GM12878 (cell line): ENCODE data around the gene FBXL15. TPM values are rescaled to one million over a fixed set of nuclear protein-coding genes. Genes with fewer than 3 reads are reported as not detected.

Experiments
- DPF2 ChIP-seq: fragments of 450-650 bp; IDR thresholded peaks from 2 replicates; pipeline ENCODE4 v1.6.1; 2017; ENCODE audit warnings: mild to moderate bottlenecking
- EED ChIP-seq: sonication (generic); IDR thresholded peaks from 2 replicates; pipeline ENCODE4 v1.6.1; 2016; ENCODE audit warnings: antibody characterized with exemption, low read depth
- EGR1 ChIP-seq, 2 experiments: IDR thresholded peaks; 1 replicate in 1 of 2; 2 replicates in 1 of 2; pipeline ENCODE4 v1.6.1; 2011 to 2012; ENCODE audit warnings: low read depth in 2 of 2, low read length in 2 of 2, borderline replicate concordance in 1 of 2, mild to moderate bottlenecking in 1 of 2, moderate library complexity in 1 of 2
- EP300 ChIP-seq, 2 experiments: fragments of 150-350 bp in 1 of 2; IDR thresholded peaks; 2 replicates each; pipeline ENCODE4 v1.6.1; 2011 to 2012; ENCODE audit warnings: low read depth in 2 of 2, low read length in 2 of 2, borderline replicate concordance in 1 of 2, improper control_type of control experiment in 1 of 2, inconsistent platforms in 1 of 2; ENCODE audit not compliant: control insufficient read depth in 1 of 2
- FOXM1 ChIP-seq: IDR thresholded peaks from 2 replicates; pipeline ENCODE4 v1.6.1; 2012; ENCODE audit warnings: low read depth, mild to moderate bottlenecking, inconsistent platforms, low read length, moderate library complexity
- HDAC2 ChIP-seq: fragments of 200-600 bp; sonication (generic); IDR thresholded peaks from 2 replicates; pipeline ENCODE4 v1.6.1; 2017
- NR2C1 ChIP-seq: fragments of 450-650 bp; IDR thresholded peaks from 2 replicates; pipeline ENCODE4 v1.6.1; 2017; ENCODE audit warnings: antibody characterized with exemption, mild to moderate bottlenecking, moderate library complexity
- SMAD1 ChIP-seq: fragments of 450-650 bp; IDR thresholded peaks from 2 replicates; pipeline ENCODE4 v1.6.1; 2018; ENCODE audit warnings: mild to moderate bottlenecking, low read depth; ENCODE audit not compliant: partially characterized antibody
- polyA plus RNA-seq, 11 experiments: library from polyadenylated mRNA; depleted of rRNA in 4 of 11; unstranded in 6 of 11; stranded (reverse) in 5 of 11; fragments of >200 nt; fragmentation: Nextera tagmentation in 4 of 11; fragmentation: Illumina TruSeq in 1 of 11; extraction: Ambion mirVana in 4 of 11; extraction: Trizol in 1 of 11; gene quantifications; 1 replicate in 1 of 11; 2 replicates in 10 of 11; pipeline versions ENCODE4 v1.2.1 to v1.2.3, GENCODE V29; 2011 to 2016; ENCODE audit warnings: inconsistent platforms in 2 of 11, missing spikeins in 2 of 11, low read depth in 1 of 11
- total RNA-seq, 4 experiments: library from RNA; depleted of rRNA in 3 of 4; stranded (reverse); fragments of >200 nt in 3 of 4; fragmentation: Illumina TruSeq in 1 of 4; extraction: Trizol in 1 of 4; gene quantifications; 2 replicates each; pipeline versions ENCODE4 v1.2.1 to v1.2.3, GENCODE V29; 2013 to 2021
- TF ChIP-seq, protein P1 (sequence below): fragments of 450-650 bp; IDR thresholded peaks from 2 replicates; pipeline ENCODE4 v1.6.1; 2018; ENCODE audit warnings: borderline replicate concordance, mild to moderate bottlenecking; ENCODE audit not compliant: partially characterized antibody

Gene FBXL15
- total and polyA plus RNA-seq, 10 of the 15 experiments (the other 5 are each of a cell fraction or from before 2014, with no cell fraction given) = 0.13 to 21.3 (median 7.9) TPM

DNA sequence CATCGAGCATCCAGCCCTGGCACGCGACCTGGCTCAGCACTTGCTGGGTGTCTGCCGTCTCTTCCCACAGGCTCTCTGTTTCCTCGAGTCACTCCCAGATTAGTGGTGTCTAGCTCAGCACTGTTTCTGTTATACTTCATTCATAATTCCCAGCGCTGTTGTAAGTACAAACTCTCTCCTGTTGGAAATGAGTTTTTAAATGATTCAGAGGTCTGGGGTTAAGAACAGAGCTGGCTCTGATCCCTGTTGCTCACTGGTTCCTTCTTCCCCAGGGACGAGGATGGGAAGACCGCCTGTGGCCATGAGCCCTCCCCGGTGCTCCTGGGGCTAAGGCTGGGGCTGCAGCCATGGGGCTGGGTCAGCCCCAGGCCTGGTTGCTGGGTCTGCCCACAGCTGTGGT is 48.0 kb downstream of the FBXL15 start (continued):
- TF ChIP-seq EED (no peak), EGR1 (IDR thresholded peaks at IDR 0.05; ENCODE audit: borderline replicate concordance in 1 of 2, low read depth in 2 of 2, low read length in 2 of 2) (no peak), FOXM1 (no peak), DPF2 (no peak), EP300 (IDR thresholded peaks at IDR 0.05; ENCODE audit: borderline replicate concordance in 1 of 2, control insufficient read depth in 1 of 2, low read depth in 2 of 2, low read length in 2 of 2) (no peak), SMAD1 (no peak), HDAC2 (no peak), NR2C1 (no peak)
- TF ChIP-seq, protein P1, sequence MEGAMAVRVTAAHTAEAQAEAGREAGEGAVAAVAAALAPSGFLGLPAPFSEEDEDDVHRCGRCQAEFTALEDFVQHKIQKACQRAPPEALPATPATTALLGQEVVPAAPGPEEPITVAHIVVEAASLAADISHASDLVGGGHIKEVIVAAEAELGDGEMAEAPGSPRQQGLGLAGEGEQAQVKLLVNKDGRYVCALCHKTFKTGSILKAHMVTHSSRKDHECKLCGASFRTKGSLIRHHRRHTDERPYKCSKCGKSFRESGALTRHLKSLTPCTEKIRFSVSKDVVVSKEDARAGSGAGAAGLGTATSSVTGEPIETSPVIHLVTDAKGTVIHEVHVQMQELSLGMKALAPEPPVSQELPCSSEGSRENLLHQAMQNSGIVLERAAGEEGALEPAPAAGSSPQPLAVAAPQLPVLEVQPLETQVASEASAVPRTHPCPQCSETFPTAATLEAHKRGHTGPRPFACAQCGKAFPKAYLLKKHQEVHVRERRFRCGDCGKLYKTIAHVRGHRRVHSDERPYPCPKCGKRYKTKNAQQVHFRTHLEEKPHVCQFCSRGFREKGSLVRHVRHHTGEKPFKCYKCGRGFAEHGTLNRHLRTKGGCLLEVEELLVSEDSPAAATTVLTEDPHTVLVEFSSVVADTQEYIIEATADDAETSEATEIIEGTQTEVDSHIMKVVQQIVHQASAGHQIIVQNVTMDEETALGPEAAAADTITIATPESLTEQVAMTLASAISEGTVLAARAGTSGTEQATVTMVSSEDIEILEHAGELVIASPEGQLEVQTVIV = no peak
